ENCODE measurements around the gene PTPN13. TPM values are rescaled to one million over a fixed set of nuclear protein-coding genes. Genes with fewer than 3 reads are reported as not detected.

Gene PTPN13
- total RNA-seq, 1 experiment from 2014 or later = 107 TPM

- H3K4me1 ChIP-seq (ENCODE audit: insufficient read depth, low read length, poor library complexity, severe bottlenecking) = peaks cover 7% of the 10 kb centered on the region
- no peak for TF ChIP-seq EZH2 (IDR thresholded peaks at IDR 0.05; ENCODE audit: borderline replicate concordance, low read depth, low read length, poor library complexity, severe bottlenecking)
- TF ChIP-seq, protein P1, sequence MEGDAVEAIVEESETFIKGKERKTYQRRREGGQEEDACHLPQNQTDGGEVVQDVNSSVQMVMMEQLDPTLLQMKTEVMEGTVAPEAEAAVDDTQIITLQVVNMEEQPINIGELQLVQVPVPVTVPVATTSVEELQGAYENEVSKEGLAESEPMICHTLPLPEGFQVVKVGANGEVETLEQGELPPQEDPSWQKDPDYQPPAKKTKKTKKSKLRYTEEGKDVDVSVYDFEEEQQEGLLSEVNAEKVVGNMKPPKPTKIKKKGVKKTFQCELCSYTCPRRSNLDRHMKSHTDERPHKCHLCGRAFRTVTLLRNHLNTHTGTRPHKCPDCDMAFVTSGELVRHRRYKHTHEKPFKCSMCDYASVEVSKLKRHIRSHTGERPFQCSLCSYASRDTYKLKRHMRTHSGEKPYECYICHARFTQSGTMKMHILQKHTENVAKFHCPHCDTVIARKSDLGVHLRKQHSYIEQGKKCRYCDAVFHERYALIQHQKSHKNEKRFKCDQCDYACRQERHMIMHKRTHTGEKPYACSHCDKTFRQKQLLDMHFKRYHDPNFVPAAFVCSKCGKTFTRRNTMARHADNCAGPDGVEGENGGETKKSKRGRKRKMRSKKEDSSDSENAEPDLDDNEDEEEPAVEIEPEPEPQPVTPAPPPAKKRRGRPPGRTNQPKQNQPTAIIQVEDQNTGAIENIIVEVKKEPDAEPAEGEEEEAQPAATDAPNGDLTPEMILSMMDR (conservative IDR thresholded peaks at IDR 0.05; ENCODE audit: low read depth, low read length) = no peak
- H3K9me3 ChIP-seq (ENCODE audit: low read depth, low read length, poor library complexity, severe bottlenecking) = no peaks in the 10 kb centered on the region
- BruUV-seq (replicated peaks) = no TSS peak
- POLR2A ChIA-PET (ENCODE audit: low non-redundant PET) = no interaction called here
- H3K4me3 ChIP-seq (ENCODE audit: low read depth, low read length, poor library complexity, severe bottlenecking) = no peak overlapping the region
- intact Hi-C loops (cut with micrococcal nuclease; ENCODE audit: unreplicated experiment) = no loop called here
- peak; percentile 18 for DNase-seq (ENCODE audit: low spot score)
- H3K27me3 ChIP-seq (replicated peaks; ENCODE audit: insufficient read depth, low read depth, low read length, poor library complexity) = no peaks in the 10 kb centered on the region
- CTCF ChIA-PET = no interaction called here
- no peak overlapping the region for H3K27ac ChIP-seq (ENCODE audit: low read depth, low read length, poor library complexity, severe bottlenecking)
- peaks cover 17% of the 10 kb centered on the region for H3K36me3 ChIP-seq (ENCODE audit: insufficient read depth, low read length, poor library complexity, severe bottlenecking)
Observed at GRCh38 chr4:86630629-86631028, 36.5 kb downstream of the PTPN13 start.

DNA sequence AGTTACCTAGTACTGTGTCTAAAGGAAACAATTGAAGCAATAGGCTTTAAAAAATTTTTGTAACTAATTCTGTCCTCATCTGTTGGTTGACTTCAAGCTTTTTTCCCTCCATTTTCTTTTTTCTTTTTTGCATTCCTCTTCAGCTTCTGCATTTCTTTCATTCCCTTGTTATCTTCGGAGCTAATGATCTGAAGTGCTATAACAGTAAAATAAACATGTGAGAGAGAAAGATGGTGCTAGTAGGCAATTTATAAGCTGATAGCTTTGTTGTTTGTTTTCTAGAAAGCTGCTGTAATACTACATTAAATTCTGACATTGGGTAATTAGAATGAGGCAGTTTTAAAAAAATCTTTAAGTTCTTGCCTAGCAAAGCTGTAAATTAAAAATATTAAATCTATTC, 37.1 kb downstream of the PTPN13 start:
- no peak for DNase-seq (ENCODE audit: low spot score)
- TF ChIP-seq EZH2 (IDR thresholded peaks at IDR 0.05; ENCODE audit: borderline replicate concordance, low read depth, low read length, poor library complexity, severe bottlenecking) = no peak
- TF ChIP-seq, protein P1 (conservative IDR thresholded peaks at IDR 0.05; ENCODE audit: low read depth, low read length) = no peak
- CTCF ChIA-PET = no interaction called here
- Histone ChIP-seq H3K9me3 (ENCODE audit: low read depth, low read length, poor library complexity, severe bottlenecking) (no peaks in the 10 kb centered on the region), H3K27me3 (replicated peaks; ENCODE audit: insufficient read depth, low read depth, low read length, poor library complexity) (no peaks in the 10 kb centered on the region), H3K27ac (ENCODE audit: low read depth, low read length, poor library complexity, severe bottlenecking) (no peak overlapping the region), H3K4me3 (ENCODE audit: low read depth, low read length, poor library complexity, severe bottlenecking) (no peak overlapping the region), H3K36me3 (ENCODE audit: insufficient read depth, low read length, poor library complexity, severe bottlenecking) (peaks cover 22% of the 10 kb centered on the region), H3K4me1 (ENCODE audit: insufficient read depth, low read length, poor library complexity, severe bottlenecking) (peaks cover 7% of the 10 kb centered on the region)
- intact Hi-C loops (cut with micrococcal nuclease; ENCODE audit: unreplicated experiment) = no loop called here
- BruUV-seq (replicated peaks) = no TSS peak
- POLR2A ChIA-PET (ENCODE audit: low non-redundant PET) = no interaction called here

DNA sequence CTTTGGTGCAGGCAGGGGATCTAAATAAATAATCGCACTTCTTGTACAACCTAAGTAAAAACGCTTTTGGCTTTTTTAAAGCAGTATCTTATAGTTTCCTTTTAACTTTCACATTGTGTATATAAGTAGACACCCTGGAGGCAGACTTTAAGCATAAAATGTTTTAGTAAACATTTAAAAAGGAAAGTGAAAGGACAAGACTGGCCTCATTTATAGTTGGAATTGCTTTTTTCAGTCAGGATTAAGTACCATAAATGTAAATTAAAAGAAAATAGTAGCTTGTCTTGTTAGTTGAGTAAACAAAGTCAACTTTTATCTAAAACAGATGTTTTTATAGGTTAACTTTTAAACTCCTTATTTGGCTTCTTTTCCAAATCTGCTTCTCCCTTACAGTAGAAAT, 39.7 kb downstream of the PTPN13 start:
- CTCF ChIA-PET = no interaction called here
- Histone ChIP-seq H3K9me3 (ENCODE audit: low read depth, low read length, poor library complexity, severe bottlenecking) (no peaks in the 10 kb centered on the region), H3K4me3 (ENCODE audit: low read depth, low read length, poor library complexity, severe bottlenecking) (no peak overlapping the region), H3K27ac (ENCODE audit: low read depth, low read length, poor library complexity, severe bottlenecking) (no peak overlapping the region), H3K4me1 (ENCODE audit: insufficient read depth, low read length, poor library complexity, severe bottlenecking) (peaks cover 7% of the 10 kb centered on the region), H3K27me3 (replicated peaks; ENCODE audit: insufficient read depth, low read depth, low read length, poor library complexity) (no peaks in the 10 kb centered on the region), H3K36me3 (ENCODE audit: insufficient read depth, low read length, poor library complexity, severe bottlenecking) (peaks cover 27% of the 10 kb centered on the region)
- DNase-seq (ENCODE audit: low spot score) = no peak
- intact Hi-C loops (cut with micrococcal nuclease; ENCODE audit: unreplicated experiment) = no loop called here
- POLR2A ChIA-PET (ENCODE audit: low non-redundant PET) = no interaction called here
- no TSS peak for BruUV-seq (replicated peaks)
- TF ChIP-seq EZH2 (IDR thresholded peaks at IDR 0.05; ENCODE audit: borderline replicate concordance, low read depth, low read length, poor library complexity, severe bottlenecking) = no peak
- TF ChIP-seq, protein P1 (conservative IDR thresholded peaks at IDR 0.05; ENCODE audit: low read depth, low read length) = no peak
